ENCODE measurements around the gene CBFB.

Gene CBFB

GRCh38 chr16:67146523-67147357, 117.8 kb downstream of the CBFB start:
- TF ChIP-seq CTCF (IDR thresholded peaks at IDR 0.05): no peak
- Mint-ChIP-seq H3K36me3 (ENCODE audit: low read depth) (peaks cover 52% of the 10 kb centered on the region), H3K27me3 (ENCODE audit: low read depth, poor library complexity) (peaks cover 26% of the 10 kb centered on the region), H3K4me3 (no peak overlapping the region), H3K9me3 (no peaks in the 10 kb centered on the region), H3K4me1 (peaks cover 4% of the 10 kb centered on the region), H3K27ac (no peak overlapping the region)
- DNase-seq: no peak

- DNase-seq: no peak
- Mint-ChIP-seq H3K4me3 (no peak overlapping the region), H3K27me3 (ENCODE audit: low read depth, poor library complexity) (peaks cover 34% of the 10 kb centered on the region), H3K4me1 (peaks cover 4% of the 10 kb centered on the region), H3K27ac (no peak overlapping the region), H3K36me3 (ENCODE audit: low read depth) (peaks cover 45% of the 10 kb centered on the region), H3K9me3 (no peaks in the 10 kb centered on the region)
- no peak for TF ChIP-seq CTCF (IDR thresholded peaks at IDR 0.05)
Measured at GRCh38 chr16:67147437-67148140, 118.6 kb downstream of the CBFB start.

- no peak for DNase-seq
- Mint-ChIP-seq H3K4me1 (peaks cover 4% of the 10 kb centered on the region), H3K27ac (no peak overlapping the region), H3K27me3 (ENCODE audit: low read depth, poor library complexity) (peaks cover 41% of the 10 kb centered on the region), H3K4me3 (peak overlapping the region; percentile 10), H3K36me3 (ENCODE audit: low read depth) (peaks cover 38% of the 10 kb centered on the region), H3K9me3 (no peaks in the 10 kb centered on the region)
- TF ChIP-seq CTCF (IDR thresholded peaks at IDR 0.05): no peak
Measured at GRCh38 chr16:67148221-67148620, 119.3 kb downstream of the CBFB start.

- no peak overlapping the region for H3K27ac Mint-ChIP-seq
- no peaks in the 10 kb centered on the region for H3K9me3 Mint-ChIP-seq
- peaks cover 4% of the 10 kb centered on the region for H3K4me1 Mint-ChIP-seq
- H3K4me3 Mint-ChIP-seq: peak overlapping the region; percentile 10
- DNase-seq: no peak
- peaks cover 34% of the 10 kb centered on the region for H3K36me3 Mint-ChIP-seq (ENCODE audit: low read depth)
- TF ChIP-seq CTCF (IDR thresholded peaks at IDR 0.05): no peak
- peaks cover 46% of the 10 kb centered on the region for H3K27me3 Mint-ChIP-seq (ENCODE audit: low read depth, poor library complexity)
Measured at GRCh38 chr16:67148656-67149275, 119.8 kb downstream of the CBFB start.

GRCh38 chr16:67149276-67150046, 120.5 kb downstream of the CBFB start:
- H3K4me3 Mint-ChIP-seq: peak overlapping the region; percentile 47
- H3K36me3 Mint-ChIP-seq (ENCODE audit: low read depth): peaks cover 30% of the 10 kb centered on the region
- no peak overlapping the region for H3K27ac Mint-ChIP-seq
- DNase-seq: no peak
- H3K4me1 Mint-ChIP-seq: peaks cover 4% of the 10 kb centered on the region
- H3K9me3 Mint-ChIP-seq: no peaks in the 10 kb centered on the region
- peaks cover 53% of the 10 kb centered on the region for H3K27me3 Mint-ChIP-seq (ENCODE audit: low read depth, poor library complexity)
- TF ChIP-seq CTCF (IDR thresholded peaks at IDR 0.05): no peak

Measured in nephron progenitor cell (in vitro differentiated cells).